OCI-LY3 (cell line): ENCODE data around the gene SNUPN.

Experiments used
- EZH2phosphoT487 ChIP-seq: fragments of 200-600 bp; shearing (Covaris generic); IDR thresholded peaks from 2 replicates; pipeline ENCODE4 v1.6.1; 2018; ENCODE audit warnings: antibody characterized with exemption, mixed run types, low read depth
- TF ChIP-seq, protein P1 (sequence below): fragments of 200-600, 300-600 bp; sonication (generic); IDR thresholded peaks from 2 replicates; pipeline ENCODE4 v1.5.1; 2014; ENCODE audit warnings: antibody characterized with exemption, low read length, low read depth

DNA sequence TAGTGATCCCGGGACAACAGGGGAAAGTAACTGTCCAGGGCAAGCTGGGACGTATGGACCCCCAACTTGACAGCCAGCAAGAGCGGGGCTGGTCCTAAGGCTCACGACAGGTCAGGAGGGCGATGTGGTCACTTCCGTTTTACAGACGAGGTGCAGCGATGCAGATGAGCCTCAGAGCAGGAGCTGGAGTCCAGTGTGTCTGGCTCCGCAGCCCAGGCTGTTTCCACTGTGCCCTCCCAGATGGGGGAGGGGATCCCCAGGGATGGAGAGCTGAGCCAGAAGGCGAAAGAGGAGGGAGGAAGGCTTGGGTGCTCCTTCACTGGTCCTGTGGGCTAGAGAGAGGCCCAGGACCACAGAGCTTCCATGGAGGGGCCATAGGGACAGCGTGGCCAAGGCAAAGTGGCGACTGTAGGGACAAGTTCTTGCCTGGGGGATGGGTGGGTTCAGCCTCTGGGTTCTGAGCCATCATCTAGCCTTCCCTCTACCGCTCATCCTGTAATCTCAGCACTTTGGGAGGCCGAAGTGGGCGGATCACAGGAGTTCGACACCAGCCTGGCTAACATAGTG lies 27.9 kb upstream of the SNUPN start:
- TF ChIP-seq, protein P1, sequence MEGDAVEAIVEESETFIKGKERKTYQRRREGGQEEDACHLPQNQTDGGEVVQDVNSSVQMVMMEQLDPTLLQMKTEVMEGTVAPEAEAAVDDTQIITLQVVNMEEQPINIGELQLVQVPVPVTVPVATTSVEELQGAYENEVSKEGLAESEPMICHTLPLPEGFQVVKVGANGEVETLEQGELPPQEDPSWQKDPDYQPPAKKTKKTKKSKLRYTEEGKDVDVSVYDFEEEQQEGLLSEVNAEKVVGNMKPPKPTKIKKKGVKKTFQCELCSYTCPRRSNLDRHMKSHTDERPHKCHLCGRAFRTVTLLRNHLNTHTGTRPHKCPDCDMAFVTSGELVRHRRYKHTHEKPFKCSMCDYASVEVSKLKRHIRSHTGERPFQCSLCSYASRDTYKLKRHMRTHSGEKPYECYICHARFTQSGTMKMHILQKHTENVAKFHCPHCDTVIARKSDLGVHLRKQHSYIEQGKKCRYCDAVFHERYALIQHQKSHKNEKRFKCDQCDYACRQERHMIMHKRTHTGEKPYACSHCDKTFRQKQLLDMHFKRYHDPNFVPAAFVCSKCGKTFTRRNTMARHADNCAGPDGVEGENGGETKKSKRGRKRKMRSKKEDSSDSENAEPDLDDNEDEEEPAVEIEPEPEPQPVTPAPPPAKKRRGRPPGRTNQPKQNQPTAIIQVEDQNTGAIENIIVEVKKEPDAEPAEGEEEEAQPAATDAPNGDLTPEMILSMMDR, result no peak
- TF ChIP-seq EZH2phosphoT487, result no peak
